HepG2 (cell line): ENCODE results near the gene MOCS1.

Experiments used
- HOXA9 ChIP-seq: sonication (generic); formaldehyde crosslinking; IDR thresholded peaks from 2 replicates; pipeline ENCODE4 v1.8.1; 2022; ENCODE audit warnings: missing genetic modification reagents, mild to moderate bottlenecking, moderate library complexity, borderline replicate concordance
- MBD4 ChIP-seq: IDR thresholded peaks from 2 replicates; pipeline ENCODE4 v1.6.1; 2012; ENCODE audit warnings: low read length, inconsistent platforms, borderline replicate concordance
- POLR2AphosphoS5 ChIP-seq: IDR thresholded peaks from 2 replicates; pipeline ENCODE4 v1.6.1; 2012; ENCODE audit warnings: low read depth, low read length
- TCF12 ChIP-seq, 2 experiments: fragments of 450-650 bp in 1 of 2; sonication (generic) in 1 of 2; formaldehyde crosslinking in 1 of 2; IDR thresholded peaks; 2 replicates each; pipeline versions ENCODE4 v1.6.1 to v1.8.0; 2017 to 2022; ENCODE audit warnings: antibody characterized with exemption in 1 of 2, mild to moderate bottlenecking in 1 of 2, missing genetic modification reagents in 1 of 2, moderate library complexity in 1 of 2
- ZNF138 ChIP-seq: sonication (generic); formaldehyde crosslinking; IDR thresholded peaks from 2 replicates; pipeline ENCODE4 v1.5.0; 2020; ENCODE audit warnings: mild to moderate bottlenecking, low read depth, missing genetic modification reagents

GRCh38 chr6:39902136-39902535 is 32.1 kb downstream of the MOCS1 start:
- TF ChIP-seq HOXA9 (CRISPR knock-in tag) (no peak), MBD4 (no peak), TCF12 (IDR thresholded peaks at IDR 0.05) (no peak), TCF12 (CRISPR knock-in tag; IDR thresholded peaks at IDR 0.05) (no peak), ZNF138 (CRISPR knock-in tag) (no peak), POLR2AphosphoS5 (no peak)
